T-cell (primary cell): ENCODE results near the gene GRM1. TPM values are rescaled to one million over a fixed set of nuclear protein-coding genes. Genes with fewer than 3 reads are reported as not detected.

Experiments
- ATAC-seq, 4 experiments: fragments of 200-7000 bp in 3 of 4; fragments of 150-1000 bp in 1 of 4; cut with Tn5 transposase; replicated peaks in 1 of 4; 1 replicate in 3 of 4; 2 replicates in 1 of 4; pipeline ENCODE4 v1.10.0; 2021; ENCODE audit warnings: moderate library complexity in 3 of 4, mild to moderate bottlenecking in 2 of 4, moderate number of reproducible peaks in 1 of 4
- CTCF ChIA-PET, 2 donors: fragments of 300-600 bp; sonication (Branson Sonifier 250); formaldehyde crosslinking; loops; one replicate each; lab custom pipeline; 2022; ENCODE audit warnings: antibody characterized with exemption in 2 of 2; lab: Charles Lee
- POLR2A ChIA-PET, 2 donors: fragments of 300-600 bp; sonication (Branson Sonifier 250); formaldehyde crosslinking; loops; one replicate each; lab custom pipeline; 2022; ENCODE audit warnings: antibody characterized with exemption in 2 of 2; lab: Charles Lee
- DNase-seq, 35 experiments: peaks; one replicate each; pipeline versions ENCODE4 v3.0.0 to v3.0.0-alpha.2; 2013 to 2023
- H3K27ac ChIP-seq: one replicate; pipeline ENCODE4 v1.5.1; 2013; ENCODE audit warnings: low read length
- H3K27me3 ChIP-seq, 2 experiments: replicated peaks in 1 of 2; 1 replicate in 1 of 2; 2 replicates in 1 of 2; pipeline versions ENCODE4 v1.6.1 to v1.7.0; 2013; ENCODE audit warnings: low read length in 1 of 2, mixed read lengths in 1 of 2; ENCODE audit not compliant: control insufficient read depth in 2 of 2, insufficient read depth in 2 of 2; ENCODE audit errors: extremely low read depth in 1 of 2
- H3K36me3 ChIP-seq, 2 donors: 1 replicate in 1 of 2; 2 replicates in 1 of 2; pipeline versions ENCODE4 v1.6.1 to v1.7.0; 2013; ENCODE audit warnings: low read length in 1 of 2; ENCODE audit not compliant: control insufficient read depth in 2 of 2, insufficient read depth in 1 of 2; ENCODE audit errors: extremely low read depth in 1 of 2
- H3K4me1 ChIP-seq, 2 experiments: 1 replicate in 1 of 2; 2 replicates in 1 of 2; pipeline versions ENCODE4 v1.6.1 to v1.7.0; 2013; ENCODE audit warnings: low read length in 2 of 2, mixed read lengths in 1 of 2; ENCODE audit not compliant: insufficient read depth in 2 of 2, control insufficient read depth in 1 of 2; ENCODE audit errors: extremely low read depth in 1 of 2
- H3K4me3 ChIP-seq, 2 donors: 1 replicate in 1 of 2; 2 replicates in 1 of 2; pipeline versions ENCODE4 v1.5.1 to v1.7.0; 2013; ENCODE audit warnings: mild to moderate bottlenecking in 2 of 2, low read length in 1 of 2, moderate library complexity in 1 of 2; ENCODE audit not compliant: control insufficient read depth in 1 of 2; ENCODE audit errors: extremely low read depth in 1 of 2
- H3K9me3 ChIP-seq: 2 replicates; pipeline ENCODE4 v1.7.0; 2013
- H3K27ac Mint-ChIP-seq, 2 donors: one replicate each; pipeline ENCODE4 v1.8.0; 2020 to 2021; ENCODE audit warnings: mild to moderate bottlenecking in 2 of 2, mixed read lengths in 2 of 2
- H3K27me3 Mint-ChIP-seq, 2 donors: one replicate each; pipeline ENCODE4 v1.8.0; 2021 to 2022; ENCODE audit warnings: mixed read lengths in 2 of 2
- H3K36me3 Mint-ChIP-seq: one replicate; pipeline ENCODE4 v1.8.0; 2021; ENCODE audit warnings: mixed read lengths
- H3K4me1 Mint-ChIP-seq, 3 donors: one replicate each; pipeline ENCODE4 v1.8.0; 2020 to 2022; ENCODE audit warnings: mixed read lengths in 3 of 3, mild to moderate bottlenecking in 1 of 3
- H3K4me3 Mint-ChIP-seq, 3 donors: one replicate each; pipeline ENCODE4 v1.8.0; 2020 to 2022; ENCODE audit warnings: mild to moderate bottlenecking in 3 of 3, mixed read lengths in 3 of 3, moderate library complexity in 3 of 3
- H3K9me3 Mint-ChIP-seq, 3 donors: one replicate each; pipeline ENCODE4 v1.8.0; 2020 to 2022; ENCODE audit warnings: mixed read lengths in 3 of 3
- WGBS: methylation state at CpG from one replicate; pipeline ENCODE4 v1.1.5; 2013; ENCODE audit warnings: missing lambda C conversion rate; ENCODE audit not compliant: insufficient coverage; 5-methylcytosine and 5-hydroxymethylcytosine counted together
- total RNA-seq, 35 experiments: library from RNA in 6 of 35; stranded (reverse) in 6 of 35; fragments of 120-200 nt in 1 of 35; gene quantifications; one replicate each; pipeline versions ENCODE4 v1.2.1 to v1.2.4 and lab custom pipeline; 2013 to 2026

Gene GRM1
- total RNA-seq, 5 donors from 2014 or later (not counting 1 experiment from before 2014, with no cell fraction given), result not detected

- no peaks in the 10 kb centered on the region for H3K9me3 Mint-ChIP-seq
- H3K9me3 ChIP-seq, result no peaks in the 10 kb centered on the region
- no peaks in the 10 kb centered on the region for H3K27me3 ChIP-seq
- no CpG with 5 or more reads among the region's 3 CpGs for WGBS
- no peak for ATAC-seq
- no peak for DNase-seq
- no peaks in the 10 kb centered on the region for H3K36me3 ChIP-seq
- H3K4me1 ChIP-seq, result no peaks in the 10 kb centered on the region
- H3K27me3 Mint-ChIP-seq, result peaks cover 0 to 10% of the 10 kb centered on the region in 2 donors
- no peak overlapping the region for H3K27ac Mint-ChIP-seq
- H3K4me3 ChIP-seq, result no peak overlapping the region
- no peaks in the 10 kb centered on the region for H3K36me3 Mint-ChIP-seq
- no peak overlapping the region for H3K27ac ChIP-seq
- no peaks in the 10 kb centered on the region for H3K4me1 Mint-ChIP-seq
- POLR2A ChIA-PET, result no interaction called here
- CTCF ChIA-PET, result no interaction called here
- no peak overlapping the region for H3K4me3 Mint-ChIP-seq
Observed at GRCh38 chr6:146191166-146191565, 162.3 kb downstream of the GRM1 start.

GRCh38 chr6:146191612-146192011, 162.8 kb downstream of the GRM1 start:
- no peaks in the 10 kb centered on the region for H3K9me3 Mint-ChIP-seq
- no peaks in the 10 kb centered on the region for H3K36me3 ChIP-seq
- ATAC-seq (no peak), DNase-seq (no peak)
- ChIA-PET CTCF (no interaction called here), POLR2A (no interaction called here)
- H3K27me3 ChIP-seq, result no peaks in the 10 kb centered on the region
- peaks cover 0 to 10% of the 10 kb centered on the region in 2 donors for H3K27me3 Mint-ChIP-seq
- H3K9me3 ChIP-seq, result no peaks in the 10 kb centered on the region
- H3K4me3 ChIP-seq, result no peak overlapping the region
- H3K27ac ChIP-seq, result no peak overlapping the region
- no peaks in the 10 kb centered on the region for H3K4me1 Mint-ChIP-seq
- H3K4me3 Mint-ChIP-seq, result no peak overlapping the region
- WGBS, result no CpG with 5 or more reads among the region's 2 CpGs
- no peak overlapping the region for H3K27ac Mint-ChIP-seq
- no peaks in the 10 kb centered on the region for H3K4me1 ChIP-seq
- H3K36me3 Mint-ChIP-seq, result no peaks in the 10 kb centered on the region

DNA sequence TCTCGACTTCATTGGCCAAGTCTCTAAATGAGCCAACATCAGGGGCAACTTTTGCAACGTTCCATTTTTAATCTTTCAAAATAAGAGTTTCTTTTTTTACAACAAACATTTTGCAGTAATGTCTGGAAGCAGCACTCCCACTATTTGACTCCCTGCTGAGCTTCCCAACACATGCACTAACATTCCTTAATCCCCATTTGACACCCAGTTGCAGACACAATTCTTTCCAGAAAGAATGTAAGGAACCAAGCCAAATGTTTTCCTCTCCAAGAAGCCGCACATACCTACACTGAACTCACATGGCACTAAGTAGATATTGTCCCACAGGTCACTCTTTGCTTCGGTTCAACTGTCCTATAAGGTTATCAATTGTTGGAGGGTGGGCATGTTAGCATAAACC, 165.6 kb downstream of the GRM1 start:
- Histone ChIP-seq H3K9me3 (no peaks in the 10 kb centered on the region), H3K27me3 (no peaks in the 10 kb centered on the region), H3K27ac (no peak overlapping the region), H3K4me3 (no peak overlapping the region), H3K36me3 (no peaks in the 10 kb centered on the region), H3K4me1 (no peaks in the 10 kb centered on the region)
- no peaks in the 10 kb centered on the region for H3K36me3 Mint-ChIP-seq
- CTCF ChIA-PET, result no interaction called here
- H3K9me3 Mint-ChIP-seq, result no peaks in the 10 kb centered on the region
- POLR2A ChIA-PET, result no interaction called here
- H3K4me3 Mint-ChIP-seq, result no peak overlapping the region
- H3K4me1 Mint-ChIP-seq, result no peaks in the 10 kb centered on the region
- H3K27me3 Mint-ChIP-seq, result peaks cover 0 to 10% of the 10 kb centered on the region in 2 donors
- no peak for ATAC-seq
- no peak overlapping the region for H3K27ac Mint-ChIP-seq
- WGBS, result 63% methylated on average over 2 of the region's 4 CpGs
- DNase-seq, result no peak

DNA sequence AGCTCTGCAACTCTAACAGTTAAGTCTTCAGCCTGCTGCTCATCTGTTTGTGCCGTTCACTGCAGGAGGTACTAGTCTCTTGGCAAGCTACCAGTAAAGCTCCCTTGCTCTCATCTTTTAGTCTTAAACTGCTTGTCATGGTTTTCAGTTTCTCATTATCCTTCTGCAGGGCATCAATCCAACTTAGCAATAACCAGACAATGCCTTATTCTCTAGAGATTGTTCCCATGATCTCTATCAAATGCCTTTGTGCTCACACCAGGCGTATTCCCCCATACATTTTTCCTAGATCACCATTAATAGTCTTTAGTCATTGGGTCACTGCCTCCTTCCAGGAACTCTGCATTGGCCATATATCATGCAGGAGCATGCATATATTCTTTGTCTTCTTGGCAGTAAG, 171.3 kb downstream of the GRM1 start:
- ChIA-PET POLR2A (no interaction called here), CTCF (no interaction called here)

GRCh38 chr6:146202570-146202969, 173.7 kb downstream of the GRM1 start:
- POLR2A ChIA-PET, result no interaction called here
- 80% methylated on average over 7 of the region's 9 CpGs for WGBS
- Histone ChIP-seq H3K4me1 (no peaks in the 10 kb centered on the region), H3K36me3 (no peaks in the 10 kb centered on the region), H3K27ac (no peak overlapping the region), H3K27me3 (no peaks in the 10 kb centered on the region), H3K4me3 (no peak overlapping the region), H3K9me3 (no peaks in the 10 kb centered on the region)
- Mint-ChIP-seq H3K27me3 (no peaks in the 10 kb centered on the region), H3K4me3 (no peak overlapping the region), H3K36me3 (no peaks in the 10 kb centered on the region), H3K27ac (no peak overlapping the region), H3K9me3 (no peaks in the 10 kb centered on the region), H3K4me1 (no peaks in the 10 kb centered on the region)
- no peak for DNase-seq
- CTCF ChIA-PET, result no interaction called here
- no peak for ATAC-seq

More for the DNA sequence above, 171.3 kb downstream of the GRM1 start:
- H3K4me1 Mint-ChIP-seq, result no peaks in the 10 kb centered on the region
- ATAC-seq (no peak), DNase-seq (no peak)
- H3K36me3 ChIP-seq, result no peaks in the 10 kb centered on the region
- no peaks in the 10 kb centered on the region for H3K9me3 ChIP-seq
- H3K27me3 ChIP-seq, result no peaks in the 10 kb centered on the region
- peaks cover 0 to 4% of the 10 kb centered on the region in 2 donors for H3K27me3 Mint-ChIP-seq
- no peaks in the 10 kb centered on the region for H3K4me1 ChIP-seq
- no peak overlapping the region for H3K4me3 Mint-ChIP-seq
- no peaks in the 10 kb centered on the region for H3K36me3 Mint-ChIP-seq
- H3K27ac ChIP-seq, result no peak overlapping the region
- 78% methylated on average over 2 of the region's 2 CpGs for WGBS
- no peak overlapping the region for H3K27ac Mint-ChIP-seq
- H3K9me3 Mint-ChIP-seq, result no peaks in the 10 kb centered on the region
- no peak overlapping the region for H3K4me3 ChIP-seq

- ATAC-seq, result no peak
Observed at GRCh38 chr6:146209942-146210341, 181.1 kb downstream of the GRM1 start.

More at GRCh38 chr6:146209942-146210341, 181.1 kb downstream of the GRM1 start:
- H3K27ac Mint-ChIP-seq, result no peak overlapping the region
- WGBS, result no CpG with 5 or more reads among the region's 3 CpGs
- peaks cover 0 to 3% (median 0%) of the 10 kb centered on the region in 3 donors for H3K4me1 Mint-ChIP-seq
- Histone ChIP-seq H3K27me3 (no peaks in the 10 kb centered on the region), H3K9me3 (no peaks in the 10 kb centered on the region), H3K4me3 (no peak overlapping the region), H3K36me3 (no peaks in the 10 kb centered on the region), H3K4me1 (no peaks in the 10 kb centered on the region), H3K27ac (no peak overlapping the region)
- H3K27me3 Mint-ChIP-seq, result no peaks in the 10 kb centered on the region
- H3K9me3 Mint-ChIP-seq, result no peaks in the 10 kb centered on the region
- ChIA-PET POLR2A (no interaction called here), CTCF (no interaction called here)
- H3K4me3 Mint-ChIP-seq, result no peak overlapping the region
- no peak for DNase-seq
- H3K36me3 Mint-ChIP-seq, result no peaks in the 10 kb centered on the region
